ENCODE measurements around the gene ARMCX6. TPM values are rescaled to one million over a fixed set of nuclear protein-coding genes. Genes with fewer than 3 reads are reported as not detected.

Gene ARMCX6
- total RNA-seq, 2 donors from 2014 or later = 36.1 to 44.6 TPM

Other genes starting within 250 kb of the ARMCX6 start
- under 1 TPM; 0.19 to 0.41 TPM for gene BTK, start 231.8 kb downstream of the ARMCX6 start, total RNA-seq
- gene RPL36A, start 227.0 kb downstream of the ARMCX6 start, total RNA-seq = 100 to 1,000 TPM; 236 to 271 TPM
- 10 to 100 TPM; 63.8 to 98.2 TPM for gene GLA, start 210.1 kb downstream of the ARMCX6 start, total RNA-seq
- gene HNRNPH2, start 209.8 kb downstream of the ARMCX6 start, total RNA-seq = 10 to 100 TPM; 27.8 to 30.9 TPM
- 1 to 10 TPM; 7.2 to 7.6 TPM for gene ARMCX4, start 132.5 kb downstream of the ARMCX6 start, total RNA-seq
- gene ARMCX1, start 67.5 kb downstream of the ARMCX6 start, total RNA-seq = 1 to 10 TPM; 2.4 to 2.8 TPM
- gene ARMCX3, start 5.2 kb upstream of the ARMCX6 start, total RNA-seq = 10 to 100 TPM; 34.3 to 43.7 TPM
- 10 to 100 TPM; 14.2 to 20.9 TPM for gene ARMCX2, start 41.9 kb upstream of the ARMCX6 start, total RNA-seq